ENCODE results near the gene BTBD1.
A peak's percentile ranks its signal among the peaks of the same experiment; 100 is the strongest.

Gene BTBD1

DNA sequence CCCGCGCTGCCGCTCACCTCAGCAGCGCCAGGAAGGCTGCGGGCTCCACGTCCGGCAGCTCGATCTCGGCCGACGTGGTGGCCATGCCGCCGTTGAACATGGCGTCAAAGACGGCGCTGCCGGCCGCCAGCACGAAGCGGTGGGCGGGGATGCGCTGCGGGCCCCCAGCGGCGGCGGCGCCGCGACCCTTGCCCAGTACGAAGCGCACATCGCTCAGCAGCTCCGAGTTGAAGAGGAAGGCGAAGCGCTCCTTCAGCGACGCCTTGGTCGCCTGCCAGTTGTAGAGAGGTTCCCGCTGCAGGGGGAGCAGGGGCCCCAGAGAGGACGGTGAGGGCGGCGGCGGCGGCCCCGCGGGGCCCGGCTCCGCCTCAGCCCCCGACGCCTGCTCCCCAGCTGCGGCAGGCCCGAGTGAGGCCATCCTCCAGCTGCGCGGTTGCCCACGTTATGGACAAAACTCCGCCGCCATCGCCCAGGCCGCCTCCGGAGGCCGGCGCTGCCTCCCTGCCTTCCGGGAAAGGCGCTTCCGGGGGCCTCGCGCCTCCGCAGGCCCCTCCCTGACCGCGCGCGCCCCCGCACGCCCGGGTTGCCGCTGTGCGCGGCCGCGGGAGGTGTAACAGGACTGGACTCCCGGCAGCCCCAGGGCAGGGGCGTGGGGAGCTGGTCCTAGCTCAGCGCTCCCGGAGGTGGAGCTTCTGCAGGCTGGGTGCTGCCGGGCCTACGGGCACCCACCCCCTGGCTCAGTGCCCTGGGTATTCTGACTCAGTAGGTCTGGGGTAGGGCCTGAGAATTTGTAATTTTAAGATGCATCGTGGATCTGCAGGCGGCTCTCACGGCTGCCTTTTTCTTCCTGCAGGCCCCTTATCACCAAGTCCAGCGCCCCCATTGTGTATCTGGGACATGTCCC, at the start of gene BTBD1:
Gene BTBD1 (minus strand): TSS at position 519 of the 904 bp plus-strand sequence. CDS start 101 bp downstream, at position 418.
- TF ChIP-seq, protein P1, sequence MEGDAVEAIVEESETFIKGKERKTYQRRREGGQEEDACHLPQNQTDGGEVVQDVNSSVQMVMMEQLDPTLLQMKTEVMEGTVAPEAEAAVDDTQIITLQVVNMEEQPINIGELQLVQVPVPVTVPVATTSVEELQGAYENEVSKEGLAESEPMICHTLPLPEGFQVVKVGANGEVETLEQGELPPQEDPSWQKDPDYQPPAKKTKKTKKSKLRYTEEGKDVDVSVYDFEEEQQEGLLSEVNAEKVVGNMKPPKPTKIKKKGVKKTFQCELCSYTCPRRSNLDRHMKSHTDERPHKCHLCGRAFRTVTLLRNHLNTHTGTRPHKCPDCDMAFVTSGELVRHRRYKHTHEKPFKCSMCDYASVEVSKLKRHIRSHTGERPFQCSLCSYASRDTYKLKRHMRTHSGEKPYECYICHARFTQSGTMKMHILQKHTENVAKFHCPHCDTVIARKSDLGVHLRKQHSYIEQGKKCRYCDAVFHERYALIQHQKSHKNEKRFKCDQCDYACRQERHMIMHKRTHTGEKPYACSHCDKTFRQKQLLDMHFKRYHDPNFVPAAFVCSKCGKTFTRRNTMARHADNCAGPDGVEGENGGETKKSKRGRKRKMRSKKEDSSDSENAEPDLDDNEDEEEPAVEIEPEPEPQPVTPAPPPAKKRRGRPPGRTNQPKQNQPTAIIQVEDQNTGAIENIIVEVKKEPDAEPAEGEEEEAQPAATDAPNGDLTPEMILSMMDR (IDR thresholded peaks at IDR 0.05; ENCODE audit: poor library complexity, severe bottlenecking), result peak; percentile 33
- peaks cover 14% of the 10 kb centered on the region for H3K4me1 ChIP-seq (ENCODE audit: insufficient read depth, poor library complexity, severe bottlenecking)
- no peaks in the 10 kb centered on the region for H3K9me3 ChIP-seq (ENCODE audit: severe bottlenecking)
- DNase-seq (ENCODE audit: low spot score), result peak; percentile 100
- peak within 1 kb of the TSS; percentile 73 for H3K27ac ChIP-seq (ENCODE audit: poor library complexity, severe bottlenecking)
- ATAC-seq (ENCODE audit: low read depth), result peak; percentile 94
- H3K36me3 ChIP-seq (ENCODE audit: low read depth), result peaks cover 36% of the 10 kb centered on the region
- no peaks in the 10 kb centered on the region for H3K27me3 ChIP-seq (ENCODE audit: insufficient read depth, poor library complexity, severe bottlenecking)
- H3K4me3 ChIP-seq (ENCODE audit: severe bottlenecking), result peak within 1 kb of the TSS; percentile 81

DNA sequence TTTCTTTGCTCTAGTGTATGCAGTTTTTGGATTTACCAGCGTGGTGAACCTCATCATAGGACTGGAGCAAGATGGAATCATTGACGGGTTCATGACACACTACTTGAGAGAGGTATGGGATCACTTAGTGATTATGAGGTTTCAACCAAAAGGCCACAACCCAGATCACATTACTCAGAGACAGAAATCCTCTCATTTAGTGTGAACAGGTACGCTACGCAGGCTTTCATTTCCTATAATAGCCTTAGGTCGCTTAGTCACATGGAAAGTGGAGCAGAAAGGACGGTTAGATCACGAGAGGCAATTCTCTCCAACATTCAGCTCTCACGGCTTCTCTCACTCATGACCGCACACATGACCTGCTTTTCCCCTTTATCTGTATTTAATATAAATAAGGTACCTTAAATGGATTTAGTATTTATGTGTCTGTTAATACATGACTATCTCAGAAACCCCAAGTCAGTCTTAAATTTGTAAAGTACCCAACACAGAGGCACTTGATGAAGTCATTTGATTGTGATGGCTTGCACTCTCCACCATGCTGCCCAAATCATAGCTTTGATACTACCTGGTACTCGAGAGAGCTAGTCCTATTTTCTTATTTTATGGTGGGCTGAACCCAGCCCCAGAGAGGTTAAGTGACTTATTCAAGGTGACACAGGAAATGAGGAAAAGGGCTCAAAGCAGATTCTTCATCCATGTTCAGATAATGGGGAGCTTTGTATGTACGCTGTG, 48.9 kb upstream of the BTBD1 start:
- Histone ChIP-seq H3K36me3 (ENCODE audit: low read depth) (no peaks in the 10 kb centered on the region), H3K4me3 (ENCODE audit: severe bottlenecking) (no peak overlapping the region), H3K27ac (ENCODE audit: poor library complexity, severe bottlenecking) (no peak overlapping the region), H3K4me1 (ENCODE audit: insufficient read depth, poor library complexity, severe bottlenecking) (no peaks in the 10 kb centered on the region), H3K9me3 (ENCODE audit: severe bottlenecking) (no peaks in the 10 kb centered on the region), H3K27me3 (ENCODE audit: insufficient read depth, poor library complexity, severe bottlenecking) (no peaks in the 10 kb centered on the region)
- DNase-seq (ENCODE audit: low spot score) (no peak), ATAC-seq (ENCODE audit: low read depth) (no peak)
- TF ChIP-seq, protein P1 (IDR thresholded peaks at IDR 0.05; ENCODE audit: poor library complexity, severe bottlenecking), result no peak

DNA sequence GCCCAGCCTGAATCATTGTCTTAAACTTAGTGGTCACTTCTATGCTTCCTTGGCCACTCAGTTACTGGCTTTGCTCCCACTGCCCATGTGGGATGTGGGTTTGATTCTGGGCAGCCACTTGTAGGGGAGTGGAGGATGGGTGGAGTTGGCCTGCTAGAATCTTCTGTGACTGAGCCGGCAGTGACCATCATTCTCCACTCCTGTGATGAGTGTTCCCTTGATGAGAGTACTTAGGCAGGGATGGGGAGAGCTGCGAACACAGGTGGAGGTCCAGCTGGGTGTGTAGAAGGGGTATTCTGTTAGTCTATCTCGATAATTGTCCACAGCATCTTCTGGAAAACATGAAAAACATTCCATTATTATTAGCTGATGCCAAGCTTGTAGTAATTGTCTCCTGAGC, 48.4 kb upstream of the BTBD1 start:
- TF ChIP-seq, protein P1 (IDR thresholded peaks at IDR 0.05; ENCODE audit: poor library complexity, severe bottlenecking), result no peak
- ATAC-seq (ENCODE audit: low read depth), result no peak
- H3K36me3 ChIP-seq (ENCODE audit: low read depth), result no peaks in the 10 kb centered on the region

DNA sequence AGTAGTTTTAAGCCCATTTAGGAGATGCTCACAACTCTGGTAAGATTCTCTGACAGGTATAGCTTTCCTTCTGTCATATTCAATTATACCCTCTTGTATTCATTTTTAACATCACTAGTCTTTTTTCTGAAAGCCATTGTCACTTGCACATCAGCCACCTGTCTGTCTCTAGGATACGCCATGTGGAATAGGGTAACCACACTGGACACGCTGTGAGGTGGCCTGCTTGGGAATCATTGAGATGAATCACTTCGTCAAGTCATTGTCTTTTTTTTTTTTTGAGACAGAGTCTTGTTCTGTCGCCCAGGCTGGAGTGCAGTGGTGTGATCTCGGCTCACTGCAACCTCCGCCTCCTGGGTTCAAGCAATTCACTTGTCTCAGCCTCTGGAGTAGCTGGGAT, 47.8 kb upstream of the BTBD1 start:
- no peaks in the 10 kb centered on the region for H3K36me3 ChIP-seq (ENCODE audit: low read depth)
- no peak overlapping the region for H3K27ac ChIP-seq (ENCODE audit: poor library complexity, severe bottlenecking)
- no peaks in the 10 kb centered on the region for H3K27me3 ChIP-seq (ENCODE audit: insufficient read depth, poor library complexity, severe bottlenecking)
- H3K9me3 ChIP-seq (ENCODE audit: severe bottlenecking), result no peaks in the 10 kb centered on the region
- DNase-seq (ENCODE audit: low spot score) (no peak), ATAC-seq (ENCODE audit: low read depth) (no peak)
- no peaks in the 10 kb centered on the region for H3K4me1 ChIP-seq (ENCODE audit: insufficient read depth, poor library complexity, severe bottlenecking)
- no peak overlapping the region for H3K4me3 ChIP-seq (ENCODE audit: severe bottlenecking)
- TF ChIP-seq, protein P1 (IDR thresholded peaks at IDR 0.05; ENCODE audit: poor library complexity, severe bottlenecking), result no peak

More for the DNA sequence above, 48.4 kb upstream of the BTBD1 start:
- DNase-seq (ENCODE audit: low spot score), result no peak
- Histone ChIP-seq H3K4me3 (ENCODE audit: severe bottlenecking) (no peak overlapping the region), H3K27me3 (ENCODE audit: insufficient read depth, poor library complexity, severe bottlenecking) (no peaks in the 10 kb centered on the region), H3K27ac (ENCODE audit: poor library complexity, severe bottlenecking) (no peak overlapping the region), H3K4me1 (ENCODE audit: insufficient read depth, poor library complexity, severe bottlenecking) (no peaks in the 10 kb centered on the region), H3K9me3 (ENCODE audit: severe bottlenecking) (no peaks in the 10 kb centered on the region)

Data from RWPE2 (cell line).